Measurements from ENCODE around the gene SGTA. TPM values are rescaled to one million over a fixed set of nuclear protein-coding genes. Genes with fewer than 3 reads are reported as not detected.

SGTA gene
- total and polyA plus RNA-seq, 2 of the 13 experiments (the other 11 are each of a cell fraction or from before 2014, with no cell fraction given) = 43.9 to 47.4 TPM

DNA sequence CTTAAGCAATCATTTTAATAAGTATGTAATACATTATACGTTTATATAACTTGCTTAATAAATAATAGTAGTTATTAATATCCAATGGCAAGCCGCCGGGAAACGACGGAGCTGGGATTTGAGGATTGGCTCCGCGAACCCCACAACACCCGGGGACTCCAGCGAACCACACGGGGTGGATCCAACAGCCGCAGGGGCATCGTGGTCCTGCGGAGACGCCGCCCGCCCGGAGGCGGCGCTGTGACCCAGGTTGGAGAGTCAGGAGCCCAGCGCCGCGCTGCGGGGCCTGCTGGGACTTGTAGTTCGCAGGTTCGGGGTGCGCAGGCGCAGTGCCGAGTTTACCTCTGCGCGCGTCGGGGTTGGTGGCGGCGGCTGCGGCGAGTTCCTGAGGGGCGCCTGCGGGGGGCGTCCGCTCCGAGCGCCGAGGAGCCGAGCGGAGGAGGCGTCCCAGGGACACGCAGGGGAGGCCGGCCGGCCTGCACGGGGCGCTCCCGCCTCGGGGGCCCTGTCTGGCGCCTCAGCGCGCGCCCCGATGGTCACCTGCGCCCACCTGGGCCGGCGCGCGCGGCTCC is 36.6 kb upstream of the SGTA start, which contains the start of gene ZNF554 (continued):
- no peak for TF ChIP-seq PAWR (CRISPR knock-in tag; IDR thresholded peaks at IDR 0.05; ENCODE audit: borderline replicate concordance)
- no peak for TF ChIP-seq NR2F1 (CRISPR knock-in tag; IDR thresholded peaks at IDR 0.05)
- TF ChIP-seq RBFOX2 (IDR thresholded peaks at IDR 0.05; ENCODE audit: low read depth, low read length) = peak; percentile 81
- TF ChIP-seq XRCC5 (optimal IDR thresholded peaks at IDR 0.05; ENCODE audit: low read length) = peak; percentile 99
- TF ChIP-seq EED (CRISPR knock-in tag; IDR thresholded peaks at IDR 0.05) = no peak
- no peak for TF ChIP-seq ZNF713 (CRISPR knock-in tag; IDR thresholded peaks at IDR 0.05)
- TF ChIP-seq, protein P1, sequence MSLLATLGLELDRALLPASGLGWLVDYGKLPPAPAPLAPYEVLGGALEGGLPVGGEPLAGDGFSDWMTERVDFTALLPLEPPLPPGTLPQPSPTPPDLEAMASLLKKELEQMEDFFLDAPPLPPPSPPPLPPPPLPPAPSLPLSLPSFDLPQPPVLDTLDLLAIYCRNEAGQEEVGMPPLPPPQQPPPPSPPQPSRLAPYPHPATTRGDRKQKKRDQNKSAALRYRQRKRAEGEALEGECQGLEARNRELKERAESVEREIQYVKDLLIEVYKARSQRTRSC (CRISPR knock-in tag; IDR thresholded peaks at IDR 0.05; ENCODE audit: low read depth) = no peak
- TF ChIP-seq, protein P2, sequence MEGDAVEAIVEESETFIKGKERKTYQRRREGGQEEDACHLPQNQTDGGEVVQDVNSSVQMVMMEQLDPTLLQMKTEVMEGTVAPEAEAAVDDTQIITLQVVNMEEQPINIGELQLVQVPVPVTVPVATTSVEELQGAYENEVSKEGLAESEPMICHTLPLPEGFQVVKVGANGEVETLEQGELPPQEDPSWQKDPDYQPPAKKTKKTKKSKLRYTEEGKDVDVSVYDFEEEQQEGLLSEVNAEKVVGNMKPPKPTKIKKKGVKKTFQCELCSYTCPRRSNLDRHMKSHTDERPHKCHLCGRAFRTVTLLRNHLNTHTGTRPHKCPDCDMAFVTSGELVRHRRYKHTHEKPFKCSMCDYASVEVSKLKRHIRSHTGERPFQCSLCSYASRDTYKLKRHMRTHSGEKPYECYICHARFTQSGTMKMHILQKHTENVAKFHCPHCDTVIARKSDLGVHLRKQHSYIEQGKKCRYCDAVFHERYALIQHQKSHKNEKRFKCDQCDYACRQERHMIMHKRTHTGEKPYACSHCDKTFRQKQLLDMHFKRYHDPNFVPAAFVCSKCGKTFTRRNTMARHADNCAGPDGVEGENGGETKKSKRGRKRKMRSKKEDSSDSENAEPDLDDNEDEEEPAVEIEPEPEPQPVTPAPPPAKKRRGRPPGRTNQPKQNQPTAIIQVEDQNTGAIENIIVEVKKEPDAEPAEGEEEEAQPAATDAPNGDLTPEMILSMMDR (CRISPR knock-in tag; IDR thresholded peaks at IDR 0.05) = peak; percentile 97
- TF ChIP-seq ZNF224 (CRISPR knock-in tag; IDR thresholded peaks at IDR 0.05) = 0 out of 2 replicates have a peak, but pooled peaks have one; percentile 27
- peak; percentile 36; the same call in 1 of the 2 replicates for TF ChIP-seq HNF4A (CRISPR knock-in tag; IDR thresholded peaks at IDR 0.05)
- no peak for TF ChIP-seq NFATC3 (CRISPR knock-in tag; IDR thresholded peaks at IDR 0.05)
- TF ChIP-seq ZNF780A (CRISPR knock-in tag; IDR thresholded peaks at IDR 0.05) = no peak
- 0 out of 2 replicates have a peak, but pooled peaks have one; percentile 27 for TF ChIP-seq MEIS2 (CRISPR knock-in tag; IDR thresholded peaks at IDR 0.05)
- no peak for TF ChIP-seq ADNP (CRISPR knock-in tag; IDR thresholded peaks at IDR 0.05)
- TF ChIP-seq ZBTB7A (CRISPR knock-in tag; IDR thresholded peaks at IDR 0.05) = no peak
- TF ChIP-seq SP2 (CRISPR knock-in tag; IDR thresholded peaks at IDR 0.05) = peak; percentile 58
- TF ChIP-seq, protein P3, sequence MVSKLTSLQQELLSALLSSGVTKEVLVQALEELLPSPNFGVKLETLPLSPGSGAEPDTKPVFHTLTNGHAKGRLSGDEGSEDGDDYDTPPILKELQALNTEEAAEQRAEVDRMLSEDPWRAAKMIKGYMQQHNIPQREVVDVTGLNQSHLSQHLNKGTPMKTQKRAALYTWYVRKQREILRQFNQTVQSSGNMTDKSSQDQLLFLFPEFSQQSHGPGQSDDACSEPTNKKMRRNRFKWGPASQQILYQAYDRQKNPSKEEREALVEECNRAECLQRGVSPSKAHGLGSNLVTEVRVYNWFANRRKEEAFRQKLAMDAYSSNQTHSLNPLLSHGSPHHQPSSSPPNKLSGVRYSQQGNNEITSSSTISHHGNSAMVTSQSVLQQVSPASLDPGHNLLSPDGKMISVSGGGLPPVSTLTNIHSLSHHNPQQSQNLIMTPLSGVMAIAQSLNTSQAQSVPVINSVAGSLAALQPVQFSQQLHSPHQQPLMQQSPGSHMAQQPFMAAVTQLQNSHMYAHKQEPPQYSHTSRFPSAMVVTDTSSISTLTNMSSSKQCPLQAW (CRISPR knock-in tag; IDR thresholded peaks at IDR 0.05) = peak; percentile 87
- no peak for TF ChIP-seq RORA (CRISPR knock-in tag; IDR thresholded peaks at IDR 0.05)
- TF ChIP-seq, protein P4, sequence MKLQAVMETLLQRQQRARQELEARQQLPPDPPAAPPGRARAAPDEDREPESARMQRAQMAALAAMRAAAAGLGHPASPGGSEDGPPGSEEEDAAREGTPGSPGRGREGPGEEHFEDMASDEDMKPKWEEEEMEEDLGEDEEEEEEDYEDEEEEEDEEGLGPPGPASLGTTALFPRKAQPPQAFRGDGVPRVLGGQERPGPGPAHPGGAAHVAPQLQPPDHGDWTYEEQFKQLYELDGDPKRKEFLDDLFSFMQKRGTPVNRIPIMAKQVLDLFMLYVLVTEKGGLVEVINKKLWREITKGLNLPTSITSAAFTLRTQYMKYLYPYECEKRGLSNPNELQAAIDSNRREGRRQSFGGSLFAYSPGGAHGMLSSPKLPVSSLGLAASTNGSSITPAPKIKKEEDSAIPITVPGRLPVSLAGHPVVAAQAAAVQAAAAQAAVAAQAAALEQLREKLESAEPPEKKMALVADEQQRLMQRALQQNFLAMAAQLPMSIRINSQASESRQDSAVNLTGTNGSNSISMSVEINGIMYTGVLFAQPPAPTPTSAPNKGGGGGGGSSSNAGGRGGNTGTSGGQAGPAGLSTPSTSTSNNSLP (IDR thresholded peaks at IDR 0.05; ENCODE audit: low read depth, low read length) = no peak
- TF ChIP-seq, protein P5, sequence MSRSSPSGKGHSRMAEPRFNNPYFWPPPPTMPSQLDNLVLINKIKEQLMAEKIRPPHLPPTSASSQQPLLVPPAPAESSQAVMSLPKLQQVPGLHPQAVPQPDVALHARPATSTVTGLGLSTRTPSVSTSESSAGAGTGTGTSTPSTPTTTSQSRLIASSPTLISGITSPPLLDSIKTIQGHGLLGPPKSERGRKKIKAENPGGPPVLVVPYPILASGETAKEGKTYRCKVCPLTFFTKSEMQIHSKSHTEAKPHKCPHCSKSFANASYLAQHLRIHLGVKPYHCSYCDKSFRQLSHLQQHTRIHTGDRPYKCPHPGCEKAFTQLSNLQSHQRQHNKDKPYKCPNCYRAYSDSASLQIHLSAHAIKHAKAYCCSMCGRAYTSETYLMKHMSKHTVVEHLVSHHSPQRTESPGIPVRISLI (CRISPR knock-in tag; IDR thresholded peaks at IDR 0.05; ENCODE audit: borderline replicate concordance) = peak; percentile 51; the same call in 1 of the 2 replicates
- TF ChIP-seq, protein P6, sequence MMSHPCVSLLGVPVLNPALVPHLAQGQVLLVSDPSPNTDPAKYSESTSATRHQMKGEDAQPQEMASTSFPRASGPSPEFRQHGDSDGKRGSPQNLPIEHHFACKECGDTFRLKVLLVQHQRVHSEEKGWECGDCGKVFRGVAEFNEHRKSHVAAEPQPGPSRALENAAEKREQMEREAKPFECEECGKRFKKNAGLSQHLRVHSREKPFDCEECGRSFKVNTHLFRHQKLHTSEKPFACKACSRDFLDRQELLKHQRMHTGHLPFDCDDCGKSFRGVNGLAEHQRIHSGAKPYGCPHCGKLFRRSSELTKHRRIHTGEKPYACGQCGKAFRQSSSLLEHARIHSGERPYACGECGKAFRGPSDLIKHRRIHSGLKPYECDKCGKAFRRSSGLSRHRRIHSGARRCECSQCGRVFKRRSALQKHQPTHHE (CRISPR knock-in tag; IDR thresholded peaks at IDR 0.05; ENCODE audit: borderline replicate concordance) = no peak

Data from HepG2 (cell line).